Measurements from ENCODE around the gene RASA3. TPM values are rescaled to one million over a fixed set of nuclear protein-coding genes. Genes with fewer than 3 reads are reported as not detected.
"Not testable (repeated sequence)": the region's sequence is repeated elsewhere in the genome, so short reads cannot be mapped to it uniquely, and the experiment has no call there.

RASA3 gene
- polyA plus RNA-seq, 3 donors = 9.0 to 32.6 (median 16.6) TPM

GRCh38 chr13:114151031-114151430 lies 18.6 kb upstream of the RASA3 start:
- H3K4me1 ChIP-seq (ENCODE audit: control insufficient read depth in 1 of 2, insufficient read depth in 2 of 2, low read length in 2 of 2) = peaks cover 55 to 65% of the 10 kb centered on the region in 2 donors
- no peaks in the 10 kb centered on the region for H3K36me3 ChIP-seq (replicated peaks in 1 of 2; ENCODE audit: control insufficient read depth in 1 of 2, insufficient read depth in 2 of 2, low read length in 2 of 2)
- H3K27me3 ChIP-seq (ENCODE audit: control insufficient read depth in 2 of 2, insufficient read depth in 2 of 2, low read length in 2 of 2) = no peaks in the 10 kb centered on the region
- peak overlapping the region; percentile 37 for H2AFZ ChIP-seq (ENCODE audit: insufficient read depth, low read depth, low read length, poor library complexity, severe bottlenecking)
- no peak for TF ChIP-seq CTCF (IDR thresholded peaks at IDR 0.05)
- no peak overlapping the region for H3K4me3 ChIP-seq (replicated peaks in 1 of 3; ENCODE audit: low read depth in 2 of 3, low read length in 3 of 3)
- Mint-ChIP-seq H3K27ac (peak overlapping the region in 5 of 7 donors; percentile 46 to 84 (median 78)), H3K36me3 (peaks cover 0 to 2% of the 10 kb centered on the region in 2 donors), H3K9me3 (peaks cover 0 to 4% (median 0%) of the 10 kb centered on the region in 7 donors), H3K4me3 (peak overlapping the region in 1 of 2 donors; percentile 64), H3K4me1 (peaks cover 73% of the 10 kb centered on the region), H3K27me3 (ENCODE audit: low read depth in 3 of 3) (peaks cover 0 to 14% (median 4%) of the 10 kb centered on the region in 3 donors)
- DNase-seq = peak in 2 of 3 donors; percentile 35 to 43
- no peaks in the 10 kb centered on the region for H3K79me2 ChIP-seq (ENCODE audit: insufficient read depth, low read length)
- H4K20me1 ChIP-seq (ENCODE audit: insufficient read depth, low read length) = no peaks in the 10 kb centered on the region
- H3K9me3 ChIP-seq (replicated peaks in 1 of 2; ENCODE audit: control insufficient read depth in 1 of 2, insufficient read depth in 1 of 2, low read length in 2 of 2) = no peaks in the 10 kb centered on the region
- peak overlapping the region; percentile 8 for H3K4me2 ChIP-seq (replicated peaks; ENCODE audit: extremely low read depth, low read length, poor library complexity, severe bottlenecking)
- H3K27ac ChIP-seq (ENCODE audit: low read depth in 1 of 2, low read length in 2 of 2) = peak overlapping the region; percentile 1 to 17
- 60% methylated on average over 8 of the region's 10 CpGs for WGBS (ENCODE audit: insufficient coverage)
- H3K9ac ChIP-seq (ENCODE audit: insufficient read depth, low read length, poor library complexity, severe bottlenecking) = no peak overlapping the region
- intact Hi-C loops (cut with micrococcal nuclease) = no loop called here

- DNase-seq = no peak
- Mint-ChIP-seq H3K27ac (peak overlapping the region in 2 of 7 donors; percentile 41 to 68), H3K9me3 (peaks cover 0 to 4% (median 0%) of the 10 kb centered on the region in 7 donors), H3K27me3 (ENCODE audit: low read depth in 3 of 3) (peaks cover 7 to 17% (median 12%) of the 10 kb centered on the region in 3 donors), H3K36me3 (peaks cover 0 to 2% of the 10 kb centered on the region in 2 donors), H3K4me3 (no peak overlapping the region), H3K4me1 (peaks cover 76% of the 10 kb centered on the region)
- Histone ChIP-seq H3K9me3 (replicated peaks in 1 of 2; ENCODE audit: control insufficient read depth in 1 of 2, insufficient read depth in 1 of 2, low read length in 2 of 2) (no peaks in the 10 kb centered on the region), H3K4me2 (replicated peaks; ENCODE audit: extremely low read depth, low read length, poor library complexity, severe bottlenecking) (no peak overlapping the region), H3K9ac (ENCODE audit: insufficient read depth, low read length, poor library complexity, severe bottlenecking) (no peak overlapping the region), H3K79me2 (ENCODE audit: insufficient read depth, low read length) (no peaks in the 10 kb centered on the region), H3K27me3 (ENCODE audit: control insufficient read depth in 2 of 2, insufficient read depth in 2 of 2, low read length in 2 of 2) (no peaks in the 10 kb centered on the region), H3K4me3 (replicated peaks in 1 of 3; ENCODE audit: low read depth in 2 of 3, low read length in 3 of 3) (no peak overlapping the region), H3K27ac (ENCODE audit: low read depth in 1 of 2, low read length in 2 of 2) (no peak overlapping the region), H3K4me1 (ENCODE audit: control insufficient read depth in 1 of 2, insufficient read depth in 2 of 2, low read length in 2 of 2) (peaks cover 55 to 65% of the 10 kb centered on the region in 2 donors), H4K20me1 (ENCODE audit: insufficient read depth, low read length) (no peaks in the 10 kb centered on the region), H3K36me3 (replicated peaks in 1 of 2; ENCODE audit: control insufficient read depth in 1 of 2, insufficient read depth in 2 of 2, low read length in 2 of 2) (no peaks in the 10 kb centered on the region), H2AFZ (ENCODE audit: insufficient read depth, low read depth, low read length, poor library complexity, severe bottlenecking) (no peak overlapping the region)
- intact Hi-C loops (cut with micrococcal nuclease) = no loop called here
- TF ChIP-seq CTCF (IDR thresholded peaks at IDR 0.05) = no peak
- WGBS (ENCODE audit: insufficient coverage) = 92% methylated on average over 10 of the region's 12 CpGs
Measured at GRCh38 chr13:114149774-114150740, 17.6 kb upstream of the RASA3 start.

- H3K9me3 Mint-ChIP-seq; H3K27me3 ChIP-seq (ENCODE audit: control insufficient read depth in 2 of 2, insufficient read depth in 2 of 2, low read length in 2 of 2); intact Hi-C loops (cut with micrococcal nuclease); H3K4me2 ChIP-seq (replicated peaks; ENCODE audit: extremely low read depth, low read length, poor library complexity, severe bottlenecking); H4K20me1 ChIP-seq (ENCODE audit: insufficient read depth, low read length); H3K79me2 ChIP-seq (ENCODE audit: insufficient read depth, low read length); H3K4me3 Mint-ChIP-seq; H3K9me3 ChIP-seq (replicated peaks in 1 of 2; ENCODE audit: control insufficient read depth in 1 of 2, insufficient read depth in 1 of 2, low read length in 2 of 2); H3K4me3 ChIP-seq (replicated peaks in 1 of 3; ENCODE audit: low read depth in 2 of 3, low read length in 3 of 3); H3K36me3 ChIP-seq (replicated peaks in 1 of 2; ENCODE audit: control insufficient read depth in 1 of 2, insufficient read depth in 2 of 2, low read length in 2 of 2); H3K9ac ChIP-seq (ENCODE audit: insufficient read depth, low read length, poor library complexity, severe bottlenecking); DNase-seq; H3K36me3 Mint-ChIP-seq; H3K27ac ChIP-seq (ENCODE audit: low read depth in 1 of 2, low read length in 2 of 2): not testable (repeated sequence)
- Mint-ChIP-seq H3K27ac (peak overlapping the region in 1 of 7 donors; percentile 57), H3K4me1 (peaks cover 70% of the 10 kb centered on the region), H3K27me3 (ENCODE audit: low read depth in 3 of 3) (peaks cover 11 to 15% (median 14%) of the 10 kb centered on the region in 3 donors)
- H2AFZ ChIP-seq (ENCODE audit: insufficient read depth, low read depth, low read length, poor library complexity, severe bottlenecking) = peak overlapping the region; percentile 45
- H3K4me1 ChIP-seq (ENCODE audit: control insufficient read depth in 1 of 2, insufficient read depth in 2 of 2, low read length in 2 of 2) = peaks cover 52 to 62% of the 10 kb centered on the region in 2 donors
- WGBS (ENCODE audit: insufficient coverage) = 100% methylated on average over 10 of the region's 19 CpGs
Measured at GRCh38 chr13:114148886-114149285, 16.5 kb upstream of the RASA3 start.
